IPS-NIHi11 (cell line): ENCODE data around the gene TMEM26.

Source experiments
- DNase-seq: peaks from one replicate; pipeline ENCODE4 v3.0.0; 2012; ENCODE audit warnings: mixed read lengths, low spot score

TMEM26 gene

DNA sequence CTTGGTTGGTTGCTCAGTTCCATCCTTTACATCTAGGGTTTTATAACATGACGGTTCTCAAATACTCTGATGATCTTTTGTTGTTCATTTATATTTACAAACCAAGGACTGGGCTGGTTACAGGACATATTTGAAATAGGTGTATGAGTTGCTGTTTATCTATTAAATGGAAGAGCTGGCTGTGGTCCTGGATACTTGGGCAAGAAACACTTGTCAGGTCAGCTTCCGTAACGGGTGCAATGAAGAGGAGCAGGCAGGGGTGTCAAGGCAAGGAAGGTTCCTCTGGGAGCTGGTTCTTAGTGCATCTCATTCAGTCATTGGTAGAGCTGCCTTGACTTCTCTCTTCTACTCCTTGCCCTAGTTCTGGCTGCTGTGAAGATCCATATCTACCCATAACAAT, 4.8 kb upstream of the TMEM26 start:
- no peak for DNase-seq

DNA sequence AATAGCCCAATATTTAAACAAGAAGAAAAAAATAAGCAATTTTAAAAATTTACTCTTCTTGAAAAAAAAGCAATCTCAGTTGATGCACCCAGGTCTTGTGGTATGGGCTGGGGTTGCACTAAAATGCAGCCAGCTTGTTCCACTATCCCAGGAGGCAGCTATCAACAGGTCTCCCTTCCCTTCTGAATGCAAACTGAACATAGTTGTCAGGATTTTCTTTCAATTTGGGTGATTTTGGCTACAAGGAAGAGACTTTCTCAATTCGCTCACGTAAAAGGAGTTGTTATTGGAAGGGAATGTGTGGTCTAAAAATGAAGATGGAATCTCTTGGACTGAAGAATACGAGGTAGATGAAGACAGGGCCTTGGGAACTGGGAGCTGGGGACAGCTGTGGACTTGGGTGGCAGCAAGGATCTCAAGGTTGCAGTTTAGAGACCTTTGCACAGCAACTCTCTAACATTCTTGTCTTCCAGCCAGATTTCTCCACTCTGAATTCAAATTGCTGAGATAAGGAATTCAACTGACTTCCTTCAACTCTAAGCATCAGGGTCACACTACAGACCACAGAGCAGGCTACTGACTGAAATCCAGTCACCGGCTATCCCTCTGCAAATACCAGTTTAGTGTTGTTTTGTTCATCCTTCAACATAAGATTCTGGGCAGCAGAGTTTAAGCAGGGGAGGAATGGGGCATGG, 3.1 kb upstream of the TMEM26 start:
- DNase-seq, result no peak

DNA sequence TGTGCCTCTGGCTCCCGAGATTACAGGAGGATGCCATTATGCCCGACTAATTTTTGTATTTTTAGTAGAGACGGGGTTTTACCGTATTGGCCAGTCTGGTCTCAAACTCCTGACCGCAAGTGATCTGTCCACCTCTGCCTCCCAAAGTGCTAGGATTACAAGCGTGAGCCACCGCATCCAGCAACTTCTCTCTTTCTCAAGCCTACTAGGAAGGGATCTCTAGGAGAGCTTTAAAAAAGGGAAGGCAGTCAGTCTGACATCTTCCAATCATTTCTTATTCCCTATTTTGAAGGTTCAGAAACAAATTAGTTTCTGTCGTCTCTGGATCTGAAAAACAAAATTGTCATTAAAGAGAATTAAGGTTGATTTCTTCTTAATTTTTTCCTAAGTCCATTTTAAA, 2.5 kb upstream of the TMEM26 start:
- no peak for DNase-seq

DNA sequence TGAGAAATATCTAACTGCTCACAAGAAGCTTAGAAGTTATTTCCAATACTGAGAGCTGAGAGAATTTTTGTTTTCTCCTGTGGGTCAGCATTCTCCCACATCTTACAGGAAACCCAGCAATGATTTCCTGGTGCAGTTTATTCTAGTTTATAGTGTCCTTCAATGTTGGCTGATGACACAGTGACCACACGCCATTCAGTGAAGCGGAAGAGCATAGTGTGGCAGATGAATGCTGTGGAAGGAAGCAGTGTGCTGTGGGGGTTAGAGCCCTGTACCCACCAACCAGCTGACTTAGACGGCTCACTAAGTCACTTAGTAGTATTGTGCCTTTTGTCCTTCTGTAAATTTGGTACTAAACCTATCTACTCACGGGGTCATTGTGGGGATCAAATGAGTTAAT, 1.4 kb upstream of the TMEM26 start:
- no peak for DNase-seq

DNA sequence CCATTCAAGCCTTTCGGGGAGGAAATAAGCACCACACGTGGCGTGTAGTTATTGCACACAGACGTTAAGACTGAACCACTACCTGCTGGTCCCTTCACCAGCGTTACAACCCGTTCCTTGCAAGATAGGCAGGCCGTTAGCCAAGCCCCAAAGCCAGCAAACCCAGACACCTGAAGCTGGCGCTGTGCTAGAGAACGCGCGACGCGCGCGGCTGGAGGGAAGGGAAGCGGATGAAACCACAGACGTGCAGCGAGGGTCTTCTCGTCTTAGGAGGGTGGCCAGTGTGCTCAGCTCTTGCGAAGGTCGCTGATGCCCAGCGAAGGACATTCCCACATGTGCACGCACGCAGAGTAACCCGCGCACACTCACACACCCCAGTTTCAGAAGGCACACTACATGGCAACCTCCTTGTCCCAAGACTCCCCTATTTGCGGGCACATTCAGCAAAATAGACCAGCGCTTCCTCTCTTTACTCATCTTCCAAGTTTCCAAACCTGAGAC, 980 bp downstream of the TMEM26 start:
- peak; percentile 27 for DNase-seq

DNA sequence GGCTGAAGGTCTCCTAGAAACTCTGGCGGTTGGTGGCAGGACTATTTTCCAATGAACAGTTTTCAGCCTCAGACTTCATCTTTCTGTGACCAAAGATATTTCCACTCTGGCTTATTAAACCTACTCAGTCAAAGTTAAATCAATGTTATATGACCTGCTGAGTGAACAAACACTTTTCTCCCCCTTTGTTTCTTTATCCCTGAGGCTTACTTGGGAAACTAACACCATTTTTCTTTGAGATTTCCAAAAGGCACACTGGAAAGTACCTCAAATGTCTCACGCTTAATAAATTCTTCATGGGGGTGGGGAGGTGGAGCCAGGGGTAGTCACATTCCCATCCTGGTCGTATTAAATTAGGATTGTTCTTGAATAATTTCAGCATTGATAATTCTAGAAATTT, 1.8 kb downstream of the TMEM26 start:
- no peak for DNase-seq

DNA sequence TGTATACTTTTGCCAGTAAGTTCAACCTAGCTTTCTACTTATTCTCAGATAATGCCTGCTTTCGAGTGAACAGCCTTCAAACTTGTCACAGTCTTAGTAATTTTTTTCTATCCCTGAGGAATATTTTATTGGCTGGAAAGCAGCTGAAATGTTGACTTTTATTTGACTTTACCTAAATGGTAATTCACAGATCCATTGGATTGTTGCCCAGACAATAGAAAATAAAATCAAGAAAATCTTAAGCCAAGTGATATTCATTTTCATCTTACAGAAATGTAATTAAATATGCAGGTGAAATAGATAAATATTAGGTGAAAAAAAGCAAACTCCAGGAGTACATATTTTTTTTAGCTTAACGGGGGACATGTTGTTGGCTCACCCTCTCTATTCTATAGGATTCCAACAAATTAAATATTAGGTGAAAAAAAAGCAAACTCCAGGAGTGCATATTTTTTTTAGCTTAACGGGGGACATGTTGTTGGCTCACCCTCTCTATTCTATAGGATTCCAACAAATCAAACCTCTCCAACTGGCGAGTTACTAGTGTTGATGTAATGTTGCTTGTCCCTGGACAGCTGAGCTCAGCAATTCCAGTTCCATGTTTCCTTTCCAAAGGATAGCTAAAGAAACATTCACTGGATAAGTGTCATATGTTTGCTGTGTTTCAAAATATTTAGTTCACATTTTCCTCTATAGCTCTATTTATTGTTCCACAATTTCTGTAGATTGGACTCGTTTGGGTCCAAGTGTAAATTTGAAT, 4.2 kb downstream of the TMEM26 start:
- DNase-seq, result no peak

DNA sequence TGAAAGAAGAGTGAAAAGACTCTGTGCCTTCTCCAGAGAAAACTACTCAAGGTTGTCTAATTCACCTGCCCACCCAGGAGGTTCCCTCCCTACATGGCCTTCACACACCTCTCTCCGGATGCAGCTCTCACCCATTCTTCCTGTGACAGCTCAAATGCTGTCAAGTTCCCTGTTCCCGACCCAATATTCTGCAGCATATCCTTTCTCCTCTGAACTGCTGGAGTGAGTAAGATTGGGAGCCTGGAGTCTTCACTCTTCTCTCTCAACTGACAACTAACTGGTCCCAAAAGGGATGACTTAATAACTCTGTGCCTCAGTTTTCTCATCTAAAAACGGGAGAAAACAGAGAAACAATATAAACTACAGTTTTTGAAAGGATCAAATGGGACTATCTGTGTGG, 5.1 kb downstream of the TMEM26 start:
- no peak for DNase-seq

DNA sequence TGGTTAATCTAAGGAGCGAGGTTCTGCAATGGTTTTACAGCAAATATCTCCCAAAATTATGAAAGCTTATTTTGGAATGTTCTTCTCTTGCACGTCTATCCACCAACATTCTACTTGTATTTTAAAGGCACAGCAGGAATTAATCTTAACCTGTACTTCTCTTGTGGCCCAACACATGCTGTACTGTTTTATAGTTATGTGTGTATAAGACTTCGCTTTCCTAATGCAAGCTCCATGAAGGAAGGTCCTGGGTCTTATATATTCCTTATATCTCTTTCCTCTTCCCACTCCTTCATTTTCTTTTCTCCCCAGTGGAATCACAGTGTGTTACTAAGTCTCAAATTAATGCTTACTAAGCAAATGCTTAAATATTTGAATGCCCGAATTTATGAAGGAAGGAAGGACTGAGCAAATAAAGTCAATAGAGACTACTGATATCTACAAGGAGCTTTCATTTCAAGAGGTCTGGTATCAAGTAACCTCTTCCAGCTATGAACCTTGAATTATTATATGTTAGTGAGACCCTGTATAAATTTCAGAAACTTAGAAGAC, 14.0 kb downstream of the TMEM26 start:
- no peak for DNase-seq

DNA sequence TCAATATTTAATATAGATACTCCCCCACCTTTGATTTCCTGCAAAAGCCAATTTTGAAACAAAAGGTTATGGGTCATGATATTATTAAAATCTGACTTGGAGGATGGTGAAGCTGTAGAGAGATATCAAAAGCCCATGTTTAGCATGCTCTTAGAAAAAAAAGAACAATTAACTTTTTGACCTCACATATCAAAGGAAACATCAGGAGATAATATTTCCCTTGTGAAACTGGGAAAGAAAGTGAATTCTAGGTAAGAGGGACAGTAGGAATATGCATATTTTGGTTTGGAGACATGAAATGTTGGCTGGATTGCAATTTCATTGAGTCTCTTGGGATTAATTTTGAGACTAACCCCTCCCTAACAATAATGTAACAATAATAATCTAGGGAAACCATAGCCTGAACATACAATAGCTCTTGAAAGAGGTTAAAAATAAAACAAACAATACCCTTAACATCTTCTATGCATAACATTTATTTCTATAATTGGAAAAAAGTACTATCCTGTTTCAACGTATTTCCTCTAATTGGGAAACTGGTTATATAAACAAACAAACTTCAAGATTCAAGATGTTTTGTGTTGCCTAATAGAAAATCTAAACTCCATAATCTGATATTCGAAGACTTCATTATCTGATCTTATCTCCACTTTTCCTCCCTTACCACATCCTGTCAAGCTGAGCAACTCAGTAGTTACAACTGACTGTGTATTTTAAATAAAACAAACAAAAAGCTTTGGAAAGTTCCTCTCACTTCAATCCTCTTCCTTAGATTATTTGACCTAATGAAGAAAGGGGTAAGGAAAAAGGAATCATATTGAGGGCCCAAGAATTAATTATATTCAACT, 14.8 kb downstream of the TMEM26 start:
- no peak for DNase-seq

DNA sequence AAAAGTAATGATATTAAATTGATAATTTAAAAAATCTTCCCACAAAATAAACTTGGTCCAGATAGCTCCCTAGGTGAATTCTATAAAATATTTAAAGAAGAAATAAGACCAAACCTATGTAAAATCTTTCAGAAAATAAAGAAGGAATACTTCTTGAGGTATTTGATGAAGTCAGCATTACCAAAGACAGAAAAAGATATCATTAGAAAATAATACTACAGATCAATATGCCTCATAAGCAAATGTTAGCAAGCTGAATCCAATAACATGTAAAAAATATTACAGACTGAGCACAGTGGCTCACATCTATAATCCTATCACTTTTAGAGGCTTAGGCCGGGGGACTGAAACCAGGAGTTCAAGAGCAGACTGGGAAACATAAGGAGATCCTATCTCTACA, 30.0 kb downstream of the TMEM26 start:
- no peak for DNase-seq

DNA sequence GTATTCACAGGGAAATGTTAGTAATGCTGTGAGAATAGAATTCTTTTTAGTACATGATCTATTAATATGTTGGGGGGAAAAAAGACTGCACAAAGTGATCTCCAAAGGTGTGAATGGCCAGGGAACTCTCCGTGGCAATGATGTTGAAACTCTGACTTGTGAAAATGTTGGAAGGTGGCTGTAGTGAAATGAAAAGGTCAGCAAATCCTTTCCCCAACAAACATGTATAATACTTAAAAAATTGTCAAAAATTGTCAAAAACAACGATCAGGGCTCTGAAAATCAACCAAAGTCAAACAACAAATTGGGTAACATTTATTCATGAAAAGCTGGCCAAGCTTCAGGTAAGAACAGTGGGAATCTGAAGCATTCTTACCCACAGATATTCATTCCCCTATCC, 35.5 kb downstream of the TMEM26 start:
- DNase-seq, result no peak

DNA sequence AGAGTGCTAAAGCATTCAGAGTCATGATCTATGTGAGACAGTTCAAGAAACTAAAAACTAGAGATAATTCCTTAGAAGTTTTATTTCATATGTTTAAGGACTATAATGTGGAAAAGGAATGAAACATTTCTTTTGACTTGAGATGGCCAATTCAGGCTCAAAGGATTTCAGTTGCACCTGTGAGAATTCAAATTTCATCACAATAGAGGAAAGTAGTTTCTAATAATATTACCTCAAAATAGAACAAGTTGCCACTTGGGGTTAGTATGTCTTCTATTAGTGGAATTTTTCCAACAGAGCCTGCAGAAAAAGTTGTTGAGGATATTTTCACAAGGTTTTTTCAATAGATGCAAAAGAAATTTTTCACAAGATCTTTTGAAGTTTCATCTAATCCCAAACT, 37.4 kb downstream of the TMEM26 start:
- no peak for DNase-seq

DNA sequence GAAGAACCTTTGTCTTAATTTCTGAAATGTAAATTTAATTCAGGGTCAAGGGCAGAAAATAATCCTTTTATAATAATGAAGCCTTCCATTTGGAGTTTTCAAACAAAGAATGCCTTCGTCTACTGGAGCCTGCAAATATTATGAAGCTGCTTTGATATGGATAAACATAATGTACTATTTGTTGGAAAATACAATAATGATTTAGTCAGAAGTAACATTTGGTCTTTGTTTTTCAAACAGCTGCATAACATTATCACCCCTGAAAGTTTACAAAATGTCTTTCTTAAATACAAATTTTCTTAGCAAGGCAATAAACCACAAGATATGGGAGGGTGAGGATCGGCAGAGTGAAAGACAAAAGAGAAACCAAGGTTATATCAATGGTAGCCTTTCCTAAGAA, 41.5 kb downstream of the TMEM26 start:
- DNase-seq, result no peak

DNA sequence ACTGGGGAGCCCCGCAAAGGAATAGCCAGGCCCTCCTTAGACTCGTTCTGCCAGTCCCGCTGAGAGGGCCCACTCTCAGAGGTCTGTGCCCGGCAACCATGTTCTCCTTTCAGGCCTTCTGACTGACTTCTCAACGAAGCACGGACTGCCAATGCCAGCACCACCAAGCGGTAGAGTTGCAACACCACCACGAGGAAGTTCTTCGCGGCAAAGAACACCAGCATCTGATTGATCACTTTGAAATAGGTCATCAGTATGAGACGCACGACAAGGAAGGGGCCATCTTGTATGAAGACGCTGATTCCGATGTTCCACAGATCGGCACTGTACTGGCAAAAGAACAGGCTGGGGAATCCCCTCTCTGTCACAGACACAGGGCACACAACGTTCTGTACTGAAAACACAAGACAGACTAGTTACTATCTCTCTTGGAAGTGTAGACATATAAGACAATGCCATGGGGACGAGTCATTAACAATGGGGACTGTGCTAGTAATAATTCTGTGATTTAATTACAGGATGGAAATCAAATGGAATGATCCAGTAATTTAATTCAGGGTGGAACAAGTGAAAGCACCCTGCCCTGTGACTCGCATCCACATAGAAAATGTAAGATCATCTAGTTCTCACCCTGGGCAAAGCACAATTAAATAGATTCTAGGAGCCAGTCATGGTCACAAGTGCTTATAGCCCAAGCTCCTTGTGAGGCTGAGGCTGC, 42.7 kb downstream of the TMEM26 start:
- DNase-seq, result no peak

DNA sequence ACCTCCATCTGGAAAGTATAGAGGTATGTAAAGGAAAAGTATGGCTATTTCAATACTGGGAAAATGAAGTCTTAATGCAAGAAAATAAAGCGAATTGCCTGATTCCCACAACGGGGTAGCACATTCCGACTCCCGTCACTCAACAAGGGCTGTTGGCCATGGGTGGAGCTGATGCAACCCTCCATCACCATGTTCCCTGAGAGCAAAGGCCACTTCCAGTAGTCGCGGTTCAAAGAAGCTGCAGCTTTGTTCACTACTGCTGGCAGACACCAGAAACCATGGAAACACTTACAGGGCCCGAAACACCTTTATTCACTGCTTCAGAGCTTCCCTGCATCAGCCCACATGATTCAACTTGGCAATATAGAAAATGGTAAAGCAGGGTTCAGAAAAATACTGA, 44.0 kb downstream of the TMEM26 start:
- DNase-seq, result no peak

DNA sequence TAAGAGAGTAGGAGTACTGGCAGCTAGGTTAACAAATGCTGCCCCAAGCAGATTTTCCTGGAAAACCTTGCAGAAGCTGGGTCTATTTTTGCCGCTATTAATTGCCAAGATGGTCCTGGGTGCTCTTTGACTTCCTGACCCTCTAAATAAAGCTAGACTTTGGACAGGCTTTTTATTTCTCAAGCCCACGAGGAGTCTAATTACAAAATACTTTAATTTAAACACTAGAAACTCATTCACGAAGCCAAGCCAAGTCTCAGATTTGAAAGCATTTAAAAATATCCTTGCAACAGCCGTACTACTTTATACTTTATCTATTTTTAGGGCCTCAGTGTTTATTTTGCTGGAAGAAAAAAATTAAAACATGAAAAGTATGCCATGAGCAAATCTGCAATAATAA, 45.1 kb downstream of the TMEM26 start:
- DNase-seq, result no peak

DNA sequence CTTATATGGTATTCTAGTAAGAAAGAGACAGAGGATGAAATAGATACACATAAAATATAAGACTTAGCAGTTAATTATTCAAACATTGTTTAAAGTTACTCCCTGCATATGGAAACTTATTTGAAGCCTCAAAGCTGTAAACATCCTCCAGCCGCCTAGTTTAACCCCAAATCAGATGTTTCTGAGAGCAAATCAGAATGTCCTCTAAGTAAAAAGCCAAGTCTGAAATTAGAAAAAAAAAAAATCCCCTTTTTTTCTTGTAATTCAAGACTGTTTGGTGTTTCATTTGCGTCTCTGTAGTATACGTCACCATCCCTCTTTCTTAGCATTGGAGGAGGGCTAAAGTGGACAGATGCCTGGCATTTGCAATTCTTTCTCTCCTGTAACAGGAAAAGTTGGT, 46.4 kb downstream of the TMEM26 start:
- DNase-seq, result no peak

DNA sequence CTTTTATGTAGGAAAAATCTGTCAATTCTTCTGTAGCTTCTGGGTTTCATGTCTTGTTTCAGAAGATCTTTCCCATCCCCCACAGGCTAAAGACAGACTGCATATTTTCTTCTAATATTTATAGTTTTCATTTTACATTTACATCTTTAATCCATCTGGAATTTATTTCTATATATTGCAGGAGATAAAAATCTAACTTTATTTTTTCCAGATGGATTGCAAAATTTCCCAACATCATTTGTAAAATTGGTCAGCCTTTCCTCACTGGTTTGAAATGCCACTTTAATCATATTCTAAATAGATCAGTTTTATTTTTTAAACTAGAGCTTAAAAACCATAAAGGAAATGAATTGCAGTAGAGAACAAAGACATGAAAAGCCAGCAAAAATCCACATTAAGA, 46.9 kb downstream of the TMEM26 start:
- no peak for DNase-seq

DNA sequence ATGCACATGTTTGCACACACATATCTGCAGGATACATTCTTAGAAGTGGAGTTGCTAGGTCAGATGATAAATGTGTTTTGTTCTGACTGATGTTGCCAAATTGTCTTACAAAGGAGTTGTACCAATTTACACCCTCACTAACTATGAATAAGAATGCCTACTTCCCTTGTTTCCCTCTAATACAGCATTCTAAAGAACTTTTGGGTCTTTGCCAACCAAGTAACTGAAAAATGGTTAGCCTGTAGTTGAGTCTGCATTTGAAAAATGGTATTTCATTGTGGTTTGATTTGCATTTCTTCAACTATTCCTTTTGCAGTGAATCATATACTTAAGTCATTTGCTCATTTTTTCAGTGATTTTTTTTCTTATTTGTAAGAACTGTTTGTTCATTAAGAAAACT, 48.4 kb downstream of the TMEM26 start:
- no peak for DNase-seq

DNA sequence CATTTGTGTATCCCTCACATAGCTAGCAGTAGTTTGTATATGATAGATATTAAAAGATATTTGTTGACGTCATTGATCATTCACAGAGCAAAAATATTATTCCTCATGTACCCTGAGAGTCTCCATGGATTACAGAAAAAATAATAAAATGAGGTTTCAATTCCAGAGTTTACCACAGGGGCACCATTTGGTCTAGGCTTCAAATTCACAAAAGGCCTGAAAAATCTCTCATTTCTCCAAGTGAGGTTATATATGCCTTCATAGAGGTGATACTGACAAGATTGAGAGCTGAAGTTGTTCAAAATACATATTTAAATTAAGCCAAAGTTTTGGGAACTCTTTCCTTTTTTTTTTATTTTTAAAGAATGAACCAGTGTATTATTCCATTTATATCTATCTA, 52.7 kb downstream of the TMEM26 start:
- DNase-seq, result no peak

DNA sequence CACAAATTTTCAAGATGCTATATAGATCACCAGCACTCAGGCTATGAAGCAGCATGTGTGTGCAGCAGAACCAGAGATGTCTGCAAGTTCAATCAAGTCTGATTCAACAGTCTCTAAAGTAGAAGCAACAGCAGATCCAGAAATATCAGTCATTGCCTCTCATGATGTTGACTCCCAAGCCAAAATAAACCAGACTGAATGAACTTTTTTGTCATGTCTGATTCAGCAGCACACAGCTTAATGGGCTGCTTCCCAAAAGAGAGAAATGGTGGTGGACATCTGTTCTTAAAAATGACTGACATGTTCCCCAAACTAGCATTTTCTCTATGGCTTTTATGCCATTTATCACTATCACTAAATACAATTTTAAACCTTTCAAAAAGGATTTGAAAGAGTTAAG, 53.8 kb downstream of the TMEM26 start:
- no peak for DNase-seq
